HG03439 (cell line): ENCODE measurements around the gene DOCK10.

Experiments used
- ATAC-seq: cut with Tn5 transposase; IDR thresholded peaks from one replicate; pipeline ENCODE4 v1.9.1; 2021; ENCODE audit warnings: mild to moderate bottlenecking, moderate library complexity; ENCODE audit not compliant: unreplicated experiment

DOCK10 gene

DNA sequence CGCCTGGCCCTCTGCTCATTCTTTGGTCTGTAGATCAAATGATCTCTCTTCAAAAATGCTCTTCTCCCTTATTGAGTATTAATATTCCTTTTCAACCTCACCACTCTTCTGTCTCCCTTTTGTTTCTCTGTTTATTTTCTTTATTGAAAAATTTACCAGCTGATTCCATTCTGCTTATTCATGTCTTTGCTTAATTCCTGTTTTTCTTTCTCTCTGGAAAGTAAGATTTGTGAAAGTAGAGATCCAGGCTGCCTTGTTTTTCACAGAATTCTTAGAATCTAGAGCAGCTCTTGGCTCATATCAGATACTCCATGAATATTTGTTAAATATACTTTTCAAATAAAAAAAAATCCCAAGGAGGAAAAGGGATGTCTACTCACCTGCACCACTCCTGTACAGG lies 157.0 kb downstream of the DOCK10 start:
- no peak for ATAC-seq

- no peak for ATAC-seq
These were observed 158.1 kb downstream of the DOCK10 start for GRCh38 chr2:224884188-224884587.

DNA sequence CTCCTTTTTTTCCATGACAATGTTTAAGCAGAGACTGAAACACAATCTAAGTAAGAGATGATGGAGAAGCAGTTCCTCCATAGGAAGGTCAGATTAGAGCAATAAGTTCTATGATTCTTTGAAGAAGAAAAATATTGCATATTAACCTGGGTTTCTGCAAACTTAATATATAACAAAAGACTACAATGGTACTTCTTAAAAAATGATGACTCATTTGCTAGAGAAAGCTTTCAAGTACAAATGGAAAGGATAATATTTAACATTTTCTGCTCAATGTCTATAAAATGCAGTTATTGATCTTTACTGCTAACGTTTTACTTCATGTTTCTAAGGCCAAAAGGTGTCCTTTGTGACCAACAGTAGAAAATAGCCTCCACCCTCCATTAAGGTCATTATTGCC lies 158.6 kb downstream of the DOCK10 start:
- no peak for ATAC-seq

DNA sequence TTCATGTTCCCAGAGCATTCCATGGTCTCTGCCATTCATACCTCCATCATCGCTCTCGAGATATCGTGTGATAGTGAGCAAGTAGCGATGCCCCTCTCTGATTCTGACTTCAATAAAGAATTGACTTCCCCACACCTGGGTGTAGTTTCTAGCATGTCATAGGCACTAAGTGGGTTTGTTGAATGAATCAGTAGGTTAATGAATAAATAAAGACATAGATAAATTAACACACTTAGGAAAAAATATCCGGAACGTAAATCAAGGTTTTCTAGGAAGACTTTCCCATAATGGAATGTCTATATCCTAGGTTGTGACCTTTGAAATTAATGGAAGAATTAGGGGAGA lies 159.1 kb downstream of the DOCK10 start:
- no peak for ATAC-seq

- ATAC-seq, result no peak
These were observed 159.7 kb downstream of the DOCK10 start for GRCh38 chr2:224882291-224883171.

GRCh38 chr2:224881846-224882245 lies 160.4 kb downstream of the DOCK10 start:
- no peak for ATAC-seq

DNA sequence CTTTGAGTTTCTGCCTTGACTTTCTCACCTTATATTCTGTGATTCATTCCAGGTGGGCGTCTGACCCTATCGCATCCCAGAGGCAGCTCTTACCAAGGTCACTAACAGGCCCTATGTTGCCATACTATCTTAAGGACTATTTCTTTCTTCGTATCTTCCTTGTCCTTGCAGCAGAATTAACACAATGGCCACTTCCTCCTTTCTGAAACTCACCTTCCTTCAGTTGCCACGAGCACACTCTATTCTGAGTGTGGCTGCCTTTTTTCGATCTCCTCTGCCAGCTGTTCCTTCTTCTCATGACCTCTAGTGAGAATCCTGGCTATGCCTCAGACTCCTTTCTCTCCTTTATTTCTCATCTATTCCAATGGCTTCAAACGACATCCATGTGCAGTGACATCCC lies 165.7 kb downstream of the DOCK10 start:
- ATAC-seq, result no peak

GRCh38 chr2:224875841-224876240 lies 166.4 kb downstream of the DOCK10 start:
- ATAC-seq, result no peak

- no peak for ATAC-seq
These were observed 167.1 kb downstream of the DOCK10 start for GRCh38 chr2:224875153-224875552.

GRCh38 chr2:224871813-224872212 lies 170.5 kb downstream of the DOCK10 start:
- ATAC-seq, result no peak

- no peak for ATAC-seq
These were observed 171.9 kb downstream of the DOCK10 start for GRCh38 chr2:224870341-224870740.

GRCh38 chr2:224869601-224870233 lies 172.6 kb downstream of the DOCK10 start:
- ATAC-seq, result no peak

GRCh38 chr2:224865016-224865415 lies 177.3 kb downstream of the DOCK10 start:
- no peak for ATAC-seq

DNA sequence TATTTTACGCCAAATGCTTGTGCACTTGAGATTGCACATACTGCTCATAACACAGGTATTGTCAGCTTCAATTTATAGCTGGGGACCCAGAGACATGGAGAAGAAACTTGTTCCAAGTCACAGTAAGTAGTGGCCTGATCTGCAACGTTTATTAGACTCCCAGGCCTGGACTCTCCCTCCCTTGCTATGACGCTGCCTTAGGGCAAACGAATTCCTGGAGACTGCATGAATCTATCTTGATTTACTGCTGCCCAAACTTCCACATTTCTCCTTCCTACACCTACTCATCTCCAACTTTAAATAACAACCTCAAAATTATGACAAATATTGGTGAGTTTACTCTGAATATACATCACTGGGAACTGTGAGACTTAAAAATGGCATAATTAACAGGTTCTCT lies 181.0 kb downstream of the DOCK10 start:
- ATAC-seq, result no peak

GRCh38 chr2:224860786-224861185 lies 181.5 kb downstream of the DOCK10 start:
- no peak for ATAC-seq

GRCh38 chr2:224851811-224852210 lies 190.5 kb downstream of the DOCK10 start:
- ATAC-seq, result no peak

- ATAC-seq, result no peak
These were observed 192.2 kb downstream of the DOCK10 start for GRCh38 chr2:224850081-224850480.

GRCh38 chr2:224849264-224849663 lies 193.0 kb downstream of the DOCK10 start:
- no peak for ATAC-seq

GRCh38 chr2:224847961-224848850 lies 194.1 kb downstream of the DOCK10 start:
- ATAC-seq, result no peak

DNA sequence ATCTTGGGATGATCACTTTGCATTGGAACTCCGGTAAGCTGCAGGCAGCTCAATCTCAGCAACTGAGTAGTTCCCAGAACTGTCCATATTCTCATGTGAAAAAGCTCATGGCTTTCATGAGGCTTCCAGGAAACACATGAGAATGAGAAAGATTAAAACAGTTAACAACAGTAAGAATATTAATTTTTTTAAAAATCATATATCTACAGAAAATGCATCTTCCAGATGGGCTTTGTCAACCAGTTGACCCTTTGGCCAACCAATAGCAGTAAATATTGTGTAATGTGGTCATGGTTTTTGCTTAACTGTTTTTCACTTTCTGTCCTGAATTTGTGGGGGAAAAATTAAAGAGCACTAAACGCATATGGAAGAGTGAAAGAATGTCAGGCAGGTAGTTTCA lies 194.9 kb downstream of the DOCK10 start:
- ATAC-seq, result no peak

- no peak for ATAC-seq
These were observed 195.6 kb downstream of the DOCK10 start for GRCh38 chr2:224846686-224847085.
